ELF-1 (cell line): ENCODE data around the gene EI24.
"Not testable (repeated sequence)": the region's sequence is repeated elsewhere in the genome, so short reads cannot be mapped to it uniquely, and the experiment has no call there.

Source experiments
- DNase-seq: peaks from one replicate; pipeline ENCODE4 v3.0.0-alpha.2; 2016; ENCODE audit warnings: low read depth, low spot score

Gene EI24

DNA sequence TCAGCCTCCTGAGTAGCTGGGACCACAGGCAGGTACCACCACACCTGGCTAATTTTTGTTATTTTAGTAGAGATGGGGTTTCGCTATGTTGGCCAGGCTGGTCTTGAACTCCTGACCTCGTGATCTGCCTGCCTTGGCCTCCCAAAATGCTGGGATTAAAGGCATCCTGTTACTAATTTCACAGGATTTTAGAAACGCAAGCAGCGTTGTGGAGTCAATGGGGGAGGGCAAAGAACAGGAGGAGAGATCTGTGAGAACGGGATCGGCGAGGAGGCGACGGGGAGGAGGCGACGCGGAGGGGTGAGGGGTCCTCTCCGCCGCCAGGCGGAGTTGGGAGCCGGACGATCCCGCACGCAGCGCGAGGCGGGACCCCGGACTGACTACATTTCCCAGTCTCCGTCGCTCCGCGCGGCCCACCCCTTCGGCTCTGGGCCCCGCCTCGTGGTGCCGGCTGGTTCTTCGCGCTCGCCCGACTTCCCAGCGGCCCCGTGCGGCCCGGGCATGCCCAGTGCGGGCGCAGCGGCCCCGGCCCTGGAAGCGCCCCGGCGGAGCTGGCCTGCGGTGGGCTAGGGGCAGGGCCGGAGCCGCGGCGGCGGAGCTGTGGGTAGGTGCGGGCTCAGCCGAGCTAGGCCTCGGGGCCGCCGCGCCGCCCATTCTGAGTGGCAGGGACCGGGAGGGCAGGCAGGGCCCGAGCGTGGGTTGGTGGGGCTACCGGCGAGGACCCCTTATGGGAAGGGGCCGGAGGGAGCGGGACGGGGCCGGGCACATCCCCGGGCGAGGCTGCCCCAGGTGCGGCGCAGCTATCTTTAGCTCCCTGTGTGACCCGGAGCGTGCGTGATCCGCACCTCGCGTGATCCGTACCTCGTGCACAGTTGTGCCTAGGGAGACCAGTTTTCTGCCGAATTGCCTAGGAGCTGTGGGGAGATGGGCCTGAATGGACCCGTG is at the start of gene EI24:
EI24 (plus strand) TSS at position 508 of the 945 bp plus-strand sequence. CDS start 3,051 bp downstream, outside the sequence.
- DNase-seq = peak; percentile 96

DNA sequence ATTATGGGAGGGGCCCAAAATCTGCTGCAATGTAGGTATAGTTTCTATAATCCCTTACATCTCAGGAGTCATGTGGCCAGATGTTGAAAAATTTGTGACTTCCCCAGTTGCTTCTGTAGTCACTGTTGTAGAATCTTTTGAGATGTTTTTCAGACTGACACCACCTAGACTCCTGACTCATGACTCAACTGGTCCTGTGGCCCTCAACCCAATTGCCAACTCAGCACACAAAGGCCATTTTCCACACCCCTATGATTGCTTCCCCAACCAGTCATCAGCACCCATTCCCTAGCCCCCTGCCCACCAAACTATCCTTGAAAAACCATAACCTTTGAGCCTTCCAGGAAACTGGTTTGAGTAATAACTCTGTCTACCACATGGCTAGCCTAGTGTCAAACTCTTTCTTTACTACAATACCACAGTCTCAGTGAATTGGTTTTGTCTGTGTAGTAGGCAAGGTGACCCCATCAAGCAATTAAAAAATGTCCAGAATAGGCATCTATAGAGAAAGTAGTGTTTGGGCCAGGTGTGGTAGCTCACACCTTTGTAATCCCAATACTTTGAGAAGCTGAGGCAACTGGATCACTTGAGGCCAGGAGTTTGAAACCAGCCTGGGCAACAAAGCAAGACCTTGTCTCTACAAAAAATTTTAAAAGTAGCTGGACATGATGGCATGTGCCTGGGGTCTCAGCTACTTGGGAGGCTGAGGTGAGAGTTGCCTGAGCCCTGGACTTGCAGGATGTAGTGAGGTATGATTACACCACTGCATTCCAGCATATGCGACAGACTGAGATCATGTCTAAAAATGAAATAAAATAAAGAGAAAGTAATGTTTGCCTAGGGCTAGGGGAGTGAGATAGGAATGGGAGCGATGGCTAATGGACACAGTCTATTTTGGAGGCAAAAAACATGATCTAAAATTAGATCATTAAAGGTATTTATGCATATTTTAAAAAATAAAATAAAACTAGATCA is 49.1 kb upstream of the EI24 start:
- DNase-seq = no peak

DNA sequence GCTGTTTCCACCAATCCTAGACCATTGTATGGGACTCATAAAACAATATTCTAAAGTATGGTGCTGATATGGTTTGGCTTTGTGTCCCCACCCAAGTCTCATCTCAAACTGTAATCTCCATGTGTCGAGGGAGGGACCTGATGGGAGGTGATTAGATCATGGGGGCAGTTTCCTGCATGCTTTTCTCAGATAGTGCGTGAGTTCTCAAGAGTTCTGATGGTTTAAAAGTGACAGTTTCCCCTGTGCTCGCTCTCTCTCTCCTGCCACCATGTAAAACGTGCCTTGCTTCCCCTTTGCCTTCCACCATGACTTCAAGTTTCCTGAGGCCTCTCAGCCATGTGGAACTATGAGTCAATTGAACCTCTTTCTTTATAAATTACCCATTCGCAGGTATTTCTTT is 44.0 kb upstream of the EI24 start:
- DNase-seq = no peak

DNA sequence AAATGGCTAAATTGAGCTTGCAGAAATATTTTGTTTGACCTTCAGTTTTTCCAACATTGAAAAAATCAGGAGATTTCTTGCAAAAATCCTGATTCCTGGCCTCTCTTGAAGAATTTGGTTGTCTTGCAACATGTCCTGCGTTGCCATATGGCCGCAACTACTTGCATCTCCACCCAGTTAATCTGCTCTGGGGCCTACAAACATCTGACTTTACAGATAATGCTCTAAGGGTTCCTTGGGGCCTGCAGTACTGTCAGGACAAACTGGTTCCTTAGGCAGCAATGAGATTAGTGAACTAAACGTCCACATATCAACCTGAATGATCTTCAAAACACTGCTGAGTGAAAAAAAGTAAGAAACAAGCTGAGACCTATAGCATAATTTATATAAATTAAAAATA is 36.6 kb upstream of the EI24 start:
- no peak for DNase-seq

DNA sequence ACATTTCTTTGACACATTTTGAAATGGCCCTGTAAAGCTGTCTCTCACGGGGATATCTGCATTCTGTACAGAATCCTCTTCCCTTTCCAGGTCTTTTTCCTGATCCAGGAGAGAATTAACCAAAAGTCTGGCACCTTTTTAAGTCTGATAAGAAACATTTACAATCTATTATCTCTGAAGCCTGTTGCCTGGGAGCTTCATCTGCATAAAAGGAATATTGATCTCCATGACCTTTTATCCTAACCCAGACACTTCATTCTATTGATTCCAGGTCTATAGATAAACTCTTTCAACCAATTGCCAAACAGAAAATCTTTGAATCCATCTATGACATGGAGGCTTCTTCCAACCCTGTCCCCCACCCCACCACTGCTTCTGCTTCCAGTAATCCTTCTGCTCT is 33.7 kb upstream of the EI24 start:
- no peak for DNase-seq

DNA sequence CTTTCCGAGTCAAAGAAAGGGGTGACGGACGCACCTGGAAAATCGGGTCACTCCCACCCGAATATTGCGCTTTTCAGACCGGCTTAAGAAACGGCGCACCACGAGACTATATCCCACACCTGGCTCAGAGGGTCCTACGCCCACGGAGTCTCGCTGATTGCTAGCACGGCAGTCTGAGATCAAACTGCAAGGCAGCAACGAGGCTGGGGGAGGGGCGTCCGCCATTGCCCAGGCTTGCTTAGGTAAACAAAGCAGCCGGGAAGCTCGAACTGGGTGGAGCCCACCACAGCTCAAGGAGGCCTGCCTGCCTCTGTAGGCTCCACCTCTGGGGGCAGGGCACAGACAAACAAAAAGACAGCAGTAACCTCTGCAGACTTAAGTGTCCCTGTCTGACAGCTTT is 32.4 kb upstream of the EI24 start:
- DNase-seq = not testable (repeated sequence)

DNA sequence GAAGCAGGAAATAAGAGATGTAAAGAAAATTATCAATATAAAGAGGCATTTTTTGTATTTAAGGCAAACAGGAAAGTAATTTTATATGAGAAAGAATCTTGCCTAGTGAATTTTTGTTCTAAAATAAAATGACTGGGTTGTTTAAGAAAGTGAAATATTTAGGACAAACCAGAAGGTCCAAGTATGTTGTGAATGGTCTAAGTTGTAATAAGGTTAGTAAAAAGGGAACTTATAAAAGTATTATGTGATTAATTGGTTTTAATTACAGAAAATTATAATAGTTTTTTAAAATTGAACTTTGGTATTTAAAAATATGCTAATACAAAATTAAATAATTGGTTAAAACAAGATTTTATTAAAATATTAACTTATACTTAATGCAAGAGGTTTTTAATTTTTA is 26.6 kb upstream of the EI24 start:
- no peak for DNase-seq

DNA sequence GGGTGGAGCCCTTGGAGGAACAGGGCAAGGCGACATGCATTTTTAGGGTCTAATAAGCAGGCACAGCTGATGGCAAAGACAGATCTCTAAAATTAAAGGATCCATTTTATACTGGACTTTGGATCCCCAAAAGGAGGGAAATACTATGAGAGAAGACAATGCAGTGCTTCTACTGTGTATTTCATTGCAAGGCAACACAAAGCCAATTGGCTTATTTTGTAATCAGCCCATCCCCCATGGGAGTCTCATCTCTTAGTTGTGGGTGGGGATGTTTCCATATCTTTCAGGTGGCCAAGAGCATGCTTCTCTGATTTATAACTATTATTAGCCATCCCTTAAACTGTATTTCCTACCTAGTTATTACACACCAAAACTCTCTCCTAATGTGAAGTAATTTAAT is 18.5 kb upstream of the EI24 start:
- no peak for DNase-seq

DNA sequence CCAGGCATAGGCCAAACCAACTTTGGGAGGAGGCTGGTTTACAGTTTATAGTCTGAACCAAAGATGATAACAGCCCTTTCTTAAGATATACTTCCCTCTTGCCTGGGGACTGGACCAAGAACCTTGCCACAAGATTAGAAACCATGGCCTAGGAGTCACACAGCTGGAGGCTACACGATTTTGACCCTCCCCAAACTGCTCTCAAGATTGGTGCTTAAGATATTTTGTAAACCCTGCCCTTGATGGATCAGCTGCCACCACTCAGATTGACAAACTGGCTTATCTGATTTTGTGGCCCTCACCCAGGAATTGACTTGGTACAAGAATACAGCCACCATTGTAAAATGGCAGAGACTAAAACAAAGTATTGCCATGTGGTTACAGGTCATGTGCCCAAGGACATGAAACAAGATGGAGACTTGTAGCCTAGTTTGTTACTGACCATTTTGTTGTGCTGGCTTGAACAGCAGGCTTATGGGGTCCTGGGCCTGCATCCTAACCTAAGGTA is 17.4 kb upstream of the EI24 start:
- no peak for DNase-seq

DNA sequence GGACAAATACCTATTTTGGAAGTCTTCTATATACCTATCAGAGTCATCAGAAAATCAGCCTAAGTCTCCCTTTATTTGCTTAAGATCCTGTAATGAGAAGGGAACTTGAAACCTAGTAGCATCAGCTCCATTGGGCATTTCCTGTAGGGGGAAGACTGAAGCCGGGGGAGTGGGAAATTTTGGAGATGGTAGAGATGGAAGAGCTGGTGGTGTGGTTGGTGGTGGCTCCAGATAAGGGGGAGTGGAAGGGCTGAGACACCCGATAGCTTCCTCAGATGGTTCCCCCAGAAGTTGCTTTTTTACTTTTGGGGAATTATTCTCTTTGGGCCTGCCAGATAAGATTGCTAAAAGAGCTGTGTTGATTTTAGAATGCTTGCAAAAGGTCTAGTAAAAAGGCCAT is 16.4 kb upstream of the EI24 start:
- no peak for DNase-seq

DNA sequence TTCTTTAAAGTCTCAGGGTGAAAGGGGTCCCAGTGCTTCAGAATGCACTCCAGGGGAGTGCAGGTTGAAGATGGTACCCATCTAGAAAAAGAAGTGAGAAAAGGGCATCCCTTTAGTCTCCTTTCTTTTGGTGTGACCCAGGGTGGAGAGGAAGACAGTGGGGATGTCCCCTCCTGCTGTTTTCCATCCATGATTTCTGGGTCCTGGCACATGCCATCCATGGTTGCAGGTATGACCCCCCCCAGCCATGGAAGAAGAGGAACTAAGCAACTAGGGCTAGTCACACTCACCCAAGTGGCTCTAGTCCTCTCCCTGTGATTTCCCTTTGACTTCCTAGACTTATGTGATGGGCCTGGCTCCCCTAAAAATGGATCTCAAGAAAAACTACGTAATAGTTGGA is 15.9 kb upstream of the EI24 start:
- no peak for DNase-seq

DNA sequence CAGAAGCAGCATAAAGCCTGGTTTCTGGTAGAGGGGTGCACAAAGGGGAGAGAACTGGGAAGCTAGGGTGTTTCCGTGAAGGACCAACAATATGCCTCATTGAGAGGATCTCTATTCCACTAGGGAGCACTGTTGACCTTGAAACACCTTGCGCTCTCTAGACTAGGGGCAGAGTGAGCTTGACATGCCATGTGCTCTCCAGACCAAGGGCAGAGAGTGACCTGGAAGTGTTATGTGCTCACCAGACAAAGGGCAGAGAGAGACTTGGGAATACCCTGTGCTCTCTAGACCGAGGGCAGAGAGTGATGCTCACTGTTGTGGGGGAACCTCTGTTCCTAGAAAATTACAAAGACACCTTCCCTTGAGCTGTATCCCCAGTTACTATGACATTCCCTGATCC is 15.2 kb upstream of the EI24 start:
- no peak for DNase-seq

DNA sequence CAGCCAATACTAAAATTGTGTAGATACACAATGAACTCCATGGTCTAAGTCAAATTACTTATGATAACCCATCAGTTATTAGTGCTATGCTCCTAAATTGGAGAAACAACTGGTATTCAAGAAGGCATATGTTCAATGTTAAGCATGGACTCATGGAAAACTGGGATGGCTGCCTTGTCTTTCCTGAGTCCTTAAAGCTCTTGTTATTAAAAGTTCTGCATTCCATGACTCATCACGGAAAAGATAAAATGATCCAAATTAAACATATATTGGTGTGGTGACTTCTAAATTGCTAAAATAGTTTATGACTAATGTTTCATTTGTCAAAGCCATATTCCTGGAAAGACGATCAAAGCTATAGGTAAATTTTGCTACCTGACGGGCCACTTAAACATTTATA is 9.4 kb upstream of the EI24 start:
- DNase-seq = no peak

DNA sequence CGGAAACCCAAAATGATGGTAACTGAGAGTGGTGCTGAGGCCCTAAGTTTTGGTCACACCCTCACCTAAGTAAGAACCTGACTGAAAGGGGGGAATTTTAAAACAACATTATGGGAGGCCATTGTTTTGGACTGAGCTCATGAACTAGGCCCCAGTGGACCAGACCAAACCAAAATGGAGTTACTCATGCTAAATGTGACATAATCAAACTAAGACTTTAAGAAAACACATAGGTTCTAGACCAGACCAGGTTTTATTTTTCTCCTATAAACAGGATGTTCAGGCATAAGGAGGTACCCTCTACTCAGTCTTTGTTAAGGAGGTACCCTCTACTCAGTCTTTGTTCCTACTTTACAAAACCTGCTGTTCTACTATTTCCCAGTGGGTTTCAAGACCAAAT is 7.4 kb upstream of the EI24 start:
- no peak for DNase-seq

DNA sequence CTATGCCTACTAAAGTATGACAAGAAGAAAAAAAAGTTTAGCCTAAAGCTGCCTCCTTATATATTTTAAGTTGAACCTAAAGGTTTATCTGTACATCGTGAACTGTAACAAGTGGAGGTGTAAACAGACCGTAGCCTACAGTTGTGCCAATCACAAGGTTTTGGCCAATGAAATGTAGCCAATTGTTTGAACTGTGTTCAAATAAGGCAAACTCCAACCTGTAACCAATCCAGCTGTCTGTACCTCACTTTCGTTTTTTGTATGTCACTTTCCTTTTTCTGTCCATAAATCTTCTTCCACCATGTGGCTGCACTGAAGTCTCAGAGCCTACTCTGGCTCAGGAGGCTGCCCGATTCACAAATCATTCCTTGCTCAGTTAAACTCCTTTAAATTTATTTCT is 6.8 kb upstream of the EI24 start:
- DNase-seq = no peak

DNA sequence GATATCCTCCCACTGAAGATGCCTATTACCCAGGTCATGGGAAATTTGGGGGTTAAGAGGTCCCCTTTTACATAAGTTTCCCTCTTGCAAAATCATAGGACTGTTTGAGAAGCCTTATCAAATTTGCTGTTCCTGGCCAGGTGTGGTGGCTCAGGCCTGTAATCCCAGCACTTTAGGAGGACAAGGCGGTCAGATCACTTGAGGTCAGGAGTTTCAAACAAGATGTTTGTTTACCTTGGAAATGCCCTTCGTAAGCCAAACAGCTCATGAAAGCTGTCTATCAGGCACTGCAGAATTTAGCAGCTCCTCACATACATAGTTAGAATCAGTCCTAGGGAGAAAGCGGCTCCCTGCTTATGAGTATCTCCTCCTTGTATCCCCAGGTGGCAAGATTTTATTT is 4.9 kb upstream of the EI24 start:
- DNase-seq = no peak

DNA sequence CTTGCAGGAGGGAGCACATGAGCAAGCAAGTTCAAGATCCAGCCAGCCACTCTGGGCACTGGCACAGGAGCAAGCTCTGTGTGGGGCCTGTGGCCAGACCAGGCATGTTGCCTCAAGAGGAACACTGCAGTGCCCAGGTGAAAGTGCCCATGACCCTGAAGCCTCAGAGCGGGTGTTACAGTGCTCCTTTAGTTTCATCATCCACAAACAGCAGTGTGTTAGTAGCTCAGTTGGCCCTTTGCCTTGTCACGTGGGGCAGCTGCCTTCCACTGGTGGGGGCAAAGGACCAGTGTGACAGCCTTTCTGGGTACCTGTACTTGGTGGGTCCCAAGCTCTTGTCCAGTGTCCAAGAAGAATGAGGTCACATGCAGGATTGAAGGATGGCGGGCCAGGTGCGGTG is 3.0 kb upstream of the EI24 start:
- no peak for DNase-seq

DNA sequence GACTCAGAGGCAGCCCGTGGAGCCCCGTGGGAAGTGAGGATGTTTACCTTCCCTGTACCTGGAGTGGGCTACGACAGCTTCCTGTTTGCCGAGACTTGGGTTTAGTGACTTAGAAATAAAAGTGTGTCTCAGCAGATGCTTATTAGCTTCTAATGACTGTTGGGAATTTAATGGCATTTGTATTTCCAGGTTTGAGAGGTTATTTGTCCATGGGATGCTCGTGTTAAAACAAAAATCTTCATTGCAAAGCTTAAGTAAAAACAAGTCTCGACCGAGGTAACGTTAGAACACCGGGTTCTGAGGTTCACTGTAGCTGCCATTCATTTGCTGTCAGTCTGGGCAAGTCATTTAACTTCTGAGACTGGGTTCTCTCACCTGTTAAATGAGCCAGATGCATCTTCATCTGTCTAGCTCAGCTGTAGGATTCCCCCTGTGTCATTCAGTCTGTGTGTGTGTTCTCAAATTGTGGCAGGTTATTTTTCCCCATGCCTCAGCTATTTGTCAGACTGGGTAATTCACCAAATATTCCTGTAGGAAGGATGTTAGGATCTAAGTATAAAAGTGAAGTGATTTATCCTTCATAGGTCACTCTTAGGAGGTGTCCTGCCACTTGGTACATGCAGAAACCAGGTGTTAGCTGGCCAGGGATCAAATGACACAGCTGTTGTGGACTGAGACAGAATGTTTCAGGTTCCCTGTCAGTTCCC is 791 bp downstream of the EI24 start:
- DNase-seq = peak; percentile 8

DNA sequence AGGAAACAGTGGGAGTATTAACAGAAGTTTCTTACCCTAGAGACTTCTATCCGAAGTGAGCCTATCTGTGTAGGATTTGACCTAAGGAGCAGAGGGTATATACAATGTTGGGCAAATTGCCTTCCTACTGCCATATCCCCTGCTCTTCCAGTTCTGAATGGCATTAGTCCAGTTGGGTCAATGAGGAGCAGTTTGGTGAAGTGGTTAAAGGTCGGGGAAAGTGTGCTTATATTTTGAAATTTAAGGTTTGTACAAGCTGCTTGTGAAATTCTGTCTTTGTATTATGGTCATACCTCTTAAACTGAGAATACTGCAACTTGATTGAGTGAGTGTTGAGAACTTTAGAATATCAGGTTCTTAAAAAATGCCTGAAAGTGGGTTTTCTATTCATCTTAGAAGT is 1.7 kb downstream of the EI24 start:
- DNase-seq = no peak

DNA sequence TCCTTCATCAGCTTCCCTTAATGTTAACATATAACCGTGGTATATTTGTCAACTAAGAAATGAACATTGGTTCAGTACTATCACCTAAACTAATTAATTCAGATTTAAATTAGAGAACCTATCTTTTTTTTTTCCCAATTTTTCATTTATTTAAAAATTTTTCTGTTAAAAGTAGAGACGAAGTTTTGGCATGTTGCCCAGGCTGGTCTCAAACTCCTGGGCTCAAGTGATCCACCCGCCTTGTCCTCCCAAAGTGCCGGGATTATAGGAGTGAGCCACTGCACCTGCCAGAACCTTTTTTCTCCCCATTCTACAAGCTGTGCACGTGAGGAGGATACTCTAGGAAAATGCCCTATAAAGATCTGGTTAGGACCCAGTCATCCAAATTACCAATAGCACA is 3.6 kb downstream of the EI24 start:
- no peak for DNase-seq

DNA sequence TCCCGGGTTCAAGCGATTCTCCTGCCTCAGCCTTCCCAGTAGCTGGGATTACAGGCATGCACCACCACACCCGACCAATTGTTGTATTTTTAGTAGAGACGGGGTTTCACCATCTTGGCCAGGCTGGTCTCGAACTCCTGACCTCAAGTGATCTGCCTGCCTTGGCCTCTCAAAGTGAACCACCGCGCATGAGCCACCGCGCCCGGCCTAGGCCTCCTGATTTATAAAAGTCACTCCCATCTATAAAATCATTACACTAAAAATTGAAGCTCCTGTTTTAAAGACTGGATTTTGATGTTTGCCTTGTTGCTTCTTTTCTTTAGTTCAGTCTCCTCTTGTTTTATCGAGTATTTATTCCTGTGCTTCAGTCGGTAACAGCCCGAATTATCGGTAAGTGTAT is 7.9 kb downstream of the EI24 start:
- DNase-seq = not testable (repeated sequence)

DNA sequence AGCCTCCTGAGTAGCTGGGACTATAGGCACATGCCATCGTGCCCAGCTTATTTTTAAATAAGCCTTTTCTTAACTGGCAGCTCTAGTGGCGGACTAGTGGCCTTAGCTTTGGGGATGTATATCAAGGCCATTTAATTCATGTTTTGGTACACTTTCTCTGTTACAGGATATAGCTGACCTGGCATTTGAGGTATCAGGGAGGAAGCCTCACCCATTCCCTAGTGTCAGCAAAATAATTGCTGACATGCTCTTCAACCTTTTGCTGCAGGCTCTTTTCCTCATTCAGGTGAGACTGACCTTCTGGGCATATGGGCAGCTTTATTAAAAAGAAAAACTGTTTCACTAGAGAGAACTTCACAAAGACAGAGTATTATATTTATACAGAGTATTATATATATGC is 9.5 kb downstream of the EI24 start:
- DNase-seq = no peak
